NT2/D1 (cell line): ENCODE results near the gene LIN37.

Experiments
- YY1 ChIP-seq: IDR thresholded peaks from 2 replicates; pipeline ENCODE4 v1.6.1; 2011; ENCODE audit not compliant: insufficient read length, insufficient read depth
- ZNF274 ChIP-seq: IDR thresholded peaks from 2 replicates; pipeline ENCODE4 v1.6.1; 2011; ENCODE audit warnings: mild to moderate bottlenecking, low read depth, low read length

- TF ChIP-seq YY1 (no peak), ZNF274 (no peak)
Observed at GRCh38 chr19:35766571-35767104, 18.3 kb downstream of the LIN37 start.
